HCT116 (cell line): ENCODE measurements around the gene TMTC1. TPM values are rescaled to one million over a fixed set of nuclear protein-coding genes. Genes with fewer than 3 reads are reported as not detected.

Experiments
- ATAC-seq: fragments of 200-7000 bp; cut with Tn5 transposase; 2 replicates; pipeline ENCODE4 v1.9.1; 2020; ENCODE audit warnings: mild to moderate bottlenecking, moderate library complexity
- BruUV-seq: library from RNA; stranded (reverse); fragments of 400-500 nt; replicated peaks from 2 replicates; lab custom pipeline; 2021; lab: Mats Ljungman, UMichigan
- CTCF ChIA-PET: fragments of 300-600 bp; sonication (Branson Sonifier 250); formaldehyde crosslinking; loops from one replicate; lab custom pipeline; 2021; ENCODE audit warnings: antibody characterized with exemption; lab: Charles Lee
- POLR2A ChIA-PET: fragments of 300-600, 350-600 bp; sonication (Branson Sonifier 250); formaldehyde crosslinking; loops from one replicate; lab custom pipeline; 2021; ENCODE audit warnings: antibody characterized with exemption; lab: Charles Lee
- RAD21 ChIA-PET, 2 experiments: fragments of 300-600 bp; sonication (Branson Sonifier 250); formaldehyde crosslinking; loops; one replicate each; lab custom pipeline; 2023; ENCODE audit warnings: low total read pairs in 2 of 2; ENCODE audit not compliant: uncharacterized antibody in 2 of 2, unreplicated experiment in 2 of 2, low non-redundant PET in 1 of 2; lab: Charles Lee
- DNase-seq: peaks from one replicate; pipeline ENCODE4 v3.0.0-alpha.2; 2010; ENCODE audit warnings: low read depth, low spot score
- H2AFZ ChIP-seq: fragments of 200-600 bp; shearing (Covaris generic), sonication (generic); 2 replicates; pipeline ENCODE4 v1.6.1; 2017; ENCODE audit warnings: low read depth, mixed run types, mixed read lengths, antibody characterized with exemption, low read length; ENCODE audit not compliant: poor library complexity, severe bottlenecking
- H3K27ac ChIP-seq: 2 replicates; pipeline ENCODE4 v1.5.1; 2012; ENCODE audit warnings: low read depth, low read length
- H3K27me3 ChIP-seq: fragments of 200-600 bp; sonication (generic); 2 replicates; pipeline ENCODE4 v1.6.1; 2016; ENCODE audit warnings: mixed run types, low read length, mixed read lengths; ENCODE audit not compliant: insufficient read depth
- H3K36me3 ChIP-seq, 2 experiments: fragments of 200-500 bp in 1 of 2; fragments of 200-600 bp in 1 of 2; sonication (Bioruptor generic) in 1 of 2; sonication (generic) in 1 of 2; 2 replicates each; pipeline versions ENCODE4 v1.5.1 to v1.6.1; 2014 to 2016; ENCODE audit warnings: low read length in 2 of 2, inconsistent platforms in 1 of 2, mixed read lengths in 1 of 2, mixed run types in 1 of 2; ENCODE audit not compliant: insufficient read depth in 2 of 2, control insufficient read depth in 1 of 2
- H3K4me1 ChIP-seq, 2 experiments: fragments of 200-600 bp in 1 of 2; sonication (generic) in 1 of 2; 2 replicates each; pipeline versions ENCODE4 v1.5.1 to v1.6.1; 2012 to 2017; ENCODE audit warnings: low read length in 2 of 2, inconsistent platforms in 1 of 2, mild to moderate bottlenecking in 1 of 2, mixed read lengths in 1 of 2, mixed run types in 1 of 2, moderate library complexity in 1 of 2; ENCODE audit not compliant: insufficient read depth in 2 of 2, control insufficient read depth in 1 of 2
- H3K4me2 ChIP-seq: fragments of 200-600 bp; sonication (generic); 2 replicates; pipeline ENCODE4 v1.6.1; 2017; ENCODE audit warnings: mixed run types, low read length, mixed read lengths
- H3K4me3 ChIP-seq, 2 experiments: fragments of 200-600 bp in 1 of 2; sonication (generic) in 1 of 2; replicated peaks in 1 of 2; 2 replicates each; pipeline ENCODE4 v1.5.1; 2011 to 2016; ENCODE audit warnings: low read length in 2 of 2, control low read depth in 1 of 2, low read depth in 1 of 2, mild to moderate bottlenecking in 1 of 2, mixed read lengths in 1 of 2, mixed run types in 1 of 2
- H3K79me2 ChIP-seq: fragments of 200-600 bp; sonication (generic); 2 replicates; pipeline ENCODE4 v1.6.1; 2017; ENCODE audit warnings: mild to moderate bottlenecking, mixed run types, low read length, moderate library complexity, mixed read lengths; ENCODE audit not compliant: insufficient read depth
- H3K9ac ChIP-seq: fragments of 200-600 bp; sonication (generic); 2 replicates; pipeline ENCODE4 v1.6.1; 2016; ENCODE audit warnings: low read length, mixed read lengths
- H3K9me2 ChIP-seq: fragments of 200-600 bp; sonication (generic), shearing (Covaris generic); 2 replicates; pipeline ENCODE4 v1.6.1; 2017; ENCODE audit warnings: mixed run types, mild to moderate bottlenecking, moderate library complexity; ENCODE audit not compliant: insufficient read depth
- H3K9me3 ChIP-seq, 2 experiments: fragments of 200-500 bp in 1 of 2; fragments of 200-600 bp in 1 of 2; sonication (Bioruptor generic) in 1 of 2; sonication (generic) in 1 of 2; 2 replicates each; pipeline ENCODE4 v1.6.1; 2014 to 2017; ENCODE audit warnings: low read length in 2 of 2, mixed read lengths in 2 of 2, inconsistent platforms in 1 of 2, low read depth in 1 of 2, mild to moderate bottlenecking in 1 of 2, mixed run types in 1 of 2, moderate library complexity in 1 of 2; ENCODE audit not compliant: control insufficient read depth in 1 of 2, insufficient read depth in 1 of 2
- H4K20me1 ChIP-seq: fragments of 200-600 bp; sonication (generic), shearing (Covaris generic); 2 replicates; pipeline ENCODE4 v1.6.1; 2017; ENCODE audit warnings: mixed run types, mild to moderate bottlenecking, moderate library complexity; ENCODE audit not compliant: insufficient read depth
- CEBPB ChIP-seq: IDR thresholded peaks from 2 replicates; pipeline ENCODE4 v1.6.1; 2012; ENCODE audit warnings: low read depth
- CTCF ChIP-seq, 3 experiments: fragments of 200-600 bp in 1 of 3; sonication (generic) in 1 of 3; IDR thresholded peaks in 2 of 3; conservative IDR thresholded peaks in 1 of 3; 2 replicates each; pipeline ENCODE4 v1.5.1; 2012 to 2017; ENCODE audit warnings: low read depth in 2 of 3, low read length in 2 of 3, antibody characterized with exemption in 1 of 3, borderline replicate concordance in 1 of 3, control low read depth in 1 of 3, mild to moderate bottlenecking in 1 of 3, mixed read lengths in 1 of 3, mixed run types in 1 of 3, moderate library complexity in 1 of 3; ENCODE audit not compliant: insufficient read depth in 1 of 3
- ELF1 ChIP-seq: IDR thresholded peaks from 2 replicates; pipeline ENCODE4 v1.6.1; 2012; ENCODE audit warnings: low read depth, borderline replicate concordance
- POLR2AphosphoS5 ChIP-seq: IDR thresholded peaks from 2 replicates; pipeline ENCODE4 v1.6.1; 2011; ENCODE audit warnings: mild to moderate bottlenecking, low read depth, low read length, moderate library complexity
- TCF7L2 ChIP-seq: IDR thresholded peaks from 2 replicates; pipeline ENCODE4 v1.7.0; 2011; ENCODE audit warnings: borderline replicate concordance, inconsistent platforms; ENCODE audit not compliant: insufficient read depth, insufficient read length; ENCODE audit errors: extremely low read depth
- intact Hi-C: fragments of 100-400 bp; cut with micrococcal nuclease; formaldehyde crosslinking; loops from 2 replicates; pipeline ENCODE4 v1.10.0; 2022
- total RNA-seq: library from RNA; stranded (reverse); gene quantifications from one replicate; pipeline ENCODE4 v1.2.1, GENCODE V29; 2021; ENCODE audit not compliant: unreplicated experiment

TMTC1 gene
- total RNA-seq, 1 experiment from 2014 or later: 2.0 TPM

- TF ChIP-seq CTCF (IDR thresholded peaks at IDR 0.05 in 2 of 3, conservative IDR thresholded peaks at IDR 0.05 in 1 of 3; ENCODE audit: borderline replicate concordance in 1 of 3, insufficient read depth in 1 of 3, low read depth in 2 of 3, low read length in 2 of 3) (no peak), CEBPB (no peak), TCF7L2 (no peak), POLR2AphosphoS5 (no peak), ELF1 (no peak)
Measured at GRCh38 chr12:29768372-29768771, 15.4 kb downstream of the TMTC1 start (continued).

- H2AFZ ChIP-seq: no peak overlapping the region
- no peaks in the 10 kb centered on the region for H4K20me1 ChIP-seq
- no peak overlapping the region for H3K4me2 ChIP-seq
- ChIA-PET RAD21 (no interaction called here), CTCF (no interaction called here)
- H3K36me3 ChIP-seq: no peaks in the 10 kb centered on the region
- H3K9me3 ChIP-seq: no peaks in the 10 kb centered on the region
- H3K4me1 ChIP-seq: no peaks in the 10 kb centered on the region
- BruUV-seq: no TSS peak
- H3K9me2 ChIP-seq: no peaks in the 10 kb centered on the region; the same call in 1 of the 2 replicates
- no peaks in the 10 kb centered on the region for H3K79me2 ChIP-seq
- H3K27me3 ChIP-seq: no peaks in the 10 kb centered on the region
- H3K4me3 ChIP-seq: no peak overlapping the region
- no peak for ATAC-seq
- TF ChIP-seq POLR2AphosphoS5: no peak
- TF ChIP-seq, all 23 proteins: peak for 0
- intact Hi-C loops: no loop called here
- Histone ChIP-seq H3K9ac (no peak overlapping the region), H3K27ac (no peak overlapping the region)
- no peak for DNase-seq
- POLR2A ChIA-PET: no interaction called here
Measured at GRCh38 chr12:29763301-29763683, 20.4 kb downstream of the TMTC1 start.
